HepG2 (cell line): ENCODE results near the gene ABT1. TPM values are rescaled to one million over a fixed set of nuclear protein-coding genes. Genes with fewer than 3 reads are reported as not detected.

Experiments used
- ATF7 ChIP-seq, 2 experiments: fragments of 450-650 bp in 1 of 2; sonication (generic) in 1 of 2; formaldehyde crosslinking in 1 of 2; IDR thresholded peaks; 2 replicates each; pipeline versions ENCODE4 v1.4.0 to v1.6.1; 2016 to 2020; ENCODE audit warnings: antibody characterized with exemption in 1 of 2, mild to moderate bottlenecking in 1 of 2, missing genetic modification reagents in 1 of 2
- CBFB ChIP-seq: sonication (generic); formaldehyde crosslinking; IDR thresholded peaks from 2 replicates; pipeline ENCODE4 v1.4.0; 2020; ENCODE audit warnings: missing genetic modification reagents
- CHD2 ChIP-seq: IDR thresholded peaks from 2 replicates; pipeline ENCODE4 v1.6.1; 2011; ENCODE audit warnings: low read depth, low read length, improper control_type of control experiment
- IRX3 ChIP-seq: sonication (generic); formaldehyde crosslinking; IDR thresholded peaks from 2 replicates; pipeline ENCODE4 v1.8.1; 2023; ENCODE audit warnings: mild to moderate bottlenecking, low read depth, missing genetic modification reagents, borderline replicate concordance
- MAF1 ChIP-seq: sonication (generic); formaldehyde crosslinking; IDR thresholded peaks from 2 replicates; pipeline ENCODE4 v1.5.0; 2020; ENCODE audit warnings: missing genetic modification reagents, borderline replicate concordance
- NFE2 ChIP-seq: sonication (generic); formaldehyde crosslinking; IDR thresholded peaks from 2 replicates; pipeline ENCODE4 v1.4.0; 2020; ENCODE audit warnings: missing genetic modification reagents
- SRSF4 ChIP-seq: fragments of 200-400 bp; formaldehyde crosslinking; IDR thresholded peaks from one replicate; pipeline ENCODE4 v1.6.1; 2018; ENCODE audit warnings: mild to moderate bottlenecking, low read depth, low read length, moderate library complexity; ENCODE audit not compliant: poor library complexity, severe bottlenecking
- SSRP1 ChIP-seq: IDR thresholded peaks from 2 replicates; pipeline ENCODE4 v1.6.1; 2016; ENCODE audit warnings: control low read depth
- TAF1 ChIP-seq: sonication (generic); formaldehyde crosslinking; IDR thresholded peaks from 2 replicates; pipeline ENCODE4 v1.4.0; 2020; ENCODE audit warnings: missing genetic modification reagents
- TBL1XR1 ChIP-seq: fragments of 150-350 bp; IDR thresholded peaks from 2 replicates; pipeline ENCODE4 v1.6.1; 2014; ENCODE audit warnings: borderline replicate concordance, low read length; ENCODE audit not compliant: partially characterized antibody
- TCF7L2 ChIP-seq: IDR thresholded peaks from 2 replicates; pipeline ENCODE4 v1.6.1; 2011; ENCODE audit warnings: mild to moderate bottlenecking, low read depth, low read length, moderate library complexity
- ZNF256 ChIP-seq: sonication (generic); formaldehyde crosslinking; conservative IDR thresholded peaks from 2 replicates; pipeline ENCODE4 v1.4.0; 2020; ENCODE audit warnings: missing genetic modification reagents
- ZNF280B ChIP-seq: sonication (generic); formaldehyde crosslinking; IDR thresholded peaks from 2 replicates; pipeline ENCODE4 v1.5.0; 2020; ENCODE audit warnings: missing genetic modification reagents, mild to moderate bottlenecking, borderline replicate concordance
- ZNF446 ChIP-seq: sonication (generic); formaldehyde crosslinking; IDR thresholded peaks from 2 replicates; pipeline ENCODE4 v1.5.0; 2020; ENCODE audit warnings: mild to moderate bottlenecking, missing genetic modification reagents
- ZNF552 ChIP-seq: sonication (generic); formaldehyde crosslinking; IDR thresholded peaks from 2 replicates; pipeline ENCODE4 v1.9.0; 2022; ENCODE audit warnings: missing genetic modification reagents, mild to moderate bottlenecking, borderline replicate concordance
- ZNF652 ChIP-seq: IDR thresholded peaks from 2 replicates; pipeline ENCODE4 v1.6.1; 2016; ENCODE audit warnings: low read depth, borderline replicate concordance
- ZNF850 ChIP-seq: sonication (generic); formaldehyde crosslinking; conservative IDR thresholded peaks from 2 replicates; pipeline ENCODE4 v1.9.0; 2021; ENCODE audit warnings: mild to moderate bottlenecking, missing genetic modification reagents
- polyA plus RNA-seq, 8 experiments: library from polyadenylated mRNA; depleted of rRNA in 3 of 8; stranded (reverse) in 7 of 8; unstranded in 1 of 8; fragments of >200 nt; fragmentation: Illumina TruSeq in 4 of 8; extraction: Trizol in 4 of 8; gene quantifications; 2 replicates each; pipeline versions ENCODE4 v1.2.1 to v1.2.3, GENCODE V29; 2011 to 2016; ENCODE audit warnings: low read depth in 4 of 8, missing spikeins in 1 of 8, mixed read lengths in 1 of 8; ENCODE audit not compliant: insufficient read depth in 1 of 8
- total RNA-seq, 5 experiments: library from RNA; depleted of rRNA; stranded (reverse); fragments of >200 nt; fragmentation: Illumina TruSeq; extraction: Trizol; gene quantifications; 2 replicates each; pipeline ENCODE4 v1.2.3, GENCODE V29; 2016; ENCODE audit warnings: low read depth in 1 of 5
- TF ChIP-seq, protein P1 (sequence below): sonication (generic); formaldehyde crosslinking; IDR thresholded peaks from 2 replicates; pipeline ENCODE4 v1.4.0; 2020; ENCODE audit warnings: missing genetic modification reagents
- TF ChIP-seq, protein P2 (sequence below): sonication (generic); formaldehyde crosslinking; IDR thresholded peaks from 2 replicates; pipeline ENCODE4 v1.4.0; 2020; ENCODE audit warnings: missing genetic modification reagents

ABT1 gene
- total and polyA plus RNA-seq, 2 of the 13 experiments (the other 11 are each of a cell fraction or from before 2014, with no cell fraction given) = 38.4 TPM

- TF ChIP-seq ZNF552 (peak; percentile 67; the same call in 1 of the 2 replicates), NFE2 (CRISPR knock-in tag) (no peak), ZNF652 (0 out of 2 replicates have a peak, but pooled peaks have one; percentile 1), CHD2 (no peak), ATF7 (IDR thresholded peaks at IDR 0.05) (no peak), ATF7 (CRISPR knock-in tag; IDR thresholded peaks at IDR 0.05) (no peak), TBL1XR1 (no peak), ZNF256 (CRISPR knock-in tag) (peak; percentile 86), ZNF446 (CRISPR knock-in tag) (no peak), CBFB (0 out of 2 replicates have a peak, but pooled peaks have one; percentile 22), TAF1 (CRISPR knock-in tag) (no peak), ZNF850 (no peak), MAF1 (CRISPR knock-in tag) (peak; percentile 99), TCF7L2 (no peak), ZNF280B (CRISPR knock-in tag) (no peak), SSRP1 (peak; percentile 98), IRX3 (CRISPR knock-in tag) (no peak), SRSF4 (no peak)
- TF ChIP-seq, protein P1, sequence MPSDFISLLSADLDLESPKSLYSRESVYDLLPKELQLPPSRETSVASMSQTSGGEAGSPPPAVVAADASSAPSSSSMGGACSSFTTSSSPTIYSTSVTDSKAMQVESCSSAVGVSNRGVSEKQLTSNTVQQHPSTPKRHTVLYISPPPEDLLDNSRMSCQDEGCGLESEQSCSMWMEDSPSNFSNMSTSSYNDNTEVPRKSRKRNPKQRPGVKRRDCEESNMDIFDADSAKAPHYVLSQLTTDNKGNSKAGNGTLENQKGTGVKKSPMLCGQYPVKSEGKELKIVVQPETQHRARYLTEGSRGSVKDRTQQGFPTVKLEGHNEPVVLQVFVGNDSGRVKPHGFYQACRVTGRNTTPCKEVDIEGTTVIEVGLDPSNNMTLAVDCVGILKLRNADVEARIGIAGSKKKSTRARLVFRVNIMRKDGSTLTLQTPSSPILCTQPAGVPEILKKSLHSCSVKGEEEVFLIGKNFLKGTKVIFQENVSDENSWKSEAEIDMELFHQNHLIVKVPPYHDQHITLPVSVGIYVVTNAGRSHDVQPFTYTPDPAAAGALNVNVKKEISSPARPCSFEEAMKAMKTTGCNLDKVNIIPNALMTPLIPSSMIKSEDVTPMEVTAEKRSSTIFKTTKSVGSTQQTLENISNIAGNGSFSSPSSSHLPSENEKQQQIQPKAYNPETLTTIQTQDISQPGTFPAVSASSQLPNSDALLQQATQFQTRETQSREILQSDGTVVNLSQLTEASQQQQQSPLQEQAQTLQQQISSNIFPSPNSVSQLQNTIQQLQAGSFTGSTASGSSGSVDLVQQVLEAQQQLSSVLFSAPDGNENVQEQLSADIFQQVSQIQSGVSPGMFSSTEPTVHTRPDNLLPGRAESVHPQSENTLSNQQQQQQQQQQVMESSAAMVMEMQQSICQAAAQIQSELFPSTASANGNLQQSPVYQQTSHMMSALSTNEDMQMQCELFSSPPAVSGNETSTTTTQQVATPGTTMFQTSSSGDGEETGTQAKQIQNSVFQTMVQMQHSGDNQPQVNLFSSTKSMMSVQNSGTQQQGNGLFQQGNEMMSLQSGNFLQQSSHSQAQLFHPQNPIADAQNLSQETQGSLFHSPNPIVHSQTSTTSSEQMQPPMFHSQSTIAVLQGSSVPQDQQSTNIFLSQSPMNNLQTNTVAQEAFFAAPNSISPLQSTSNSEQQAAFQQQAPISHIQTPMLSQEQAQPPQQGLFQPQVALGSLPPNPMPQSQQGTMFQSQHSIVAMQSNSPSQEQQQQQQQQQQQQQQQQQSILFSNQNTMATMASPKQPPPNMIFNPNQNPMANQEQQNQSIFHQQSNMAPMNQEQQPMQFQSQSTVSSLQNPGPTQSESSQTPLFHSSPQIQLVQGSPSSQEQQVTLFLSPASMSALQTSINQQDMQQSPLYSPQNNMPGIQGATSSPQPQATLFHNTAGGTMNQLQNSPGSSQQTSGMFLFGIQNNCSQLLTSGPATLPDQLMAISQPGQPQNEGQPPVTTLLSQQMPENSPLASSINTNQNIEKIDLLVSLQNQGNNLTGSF (CRISPR knock-in tag) = 0 out of 2 replicates have a peak, but pooled peaks have one; percentile 31
- TF ChIP-seq, protein P2, sequence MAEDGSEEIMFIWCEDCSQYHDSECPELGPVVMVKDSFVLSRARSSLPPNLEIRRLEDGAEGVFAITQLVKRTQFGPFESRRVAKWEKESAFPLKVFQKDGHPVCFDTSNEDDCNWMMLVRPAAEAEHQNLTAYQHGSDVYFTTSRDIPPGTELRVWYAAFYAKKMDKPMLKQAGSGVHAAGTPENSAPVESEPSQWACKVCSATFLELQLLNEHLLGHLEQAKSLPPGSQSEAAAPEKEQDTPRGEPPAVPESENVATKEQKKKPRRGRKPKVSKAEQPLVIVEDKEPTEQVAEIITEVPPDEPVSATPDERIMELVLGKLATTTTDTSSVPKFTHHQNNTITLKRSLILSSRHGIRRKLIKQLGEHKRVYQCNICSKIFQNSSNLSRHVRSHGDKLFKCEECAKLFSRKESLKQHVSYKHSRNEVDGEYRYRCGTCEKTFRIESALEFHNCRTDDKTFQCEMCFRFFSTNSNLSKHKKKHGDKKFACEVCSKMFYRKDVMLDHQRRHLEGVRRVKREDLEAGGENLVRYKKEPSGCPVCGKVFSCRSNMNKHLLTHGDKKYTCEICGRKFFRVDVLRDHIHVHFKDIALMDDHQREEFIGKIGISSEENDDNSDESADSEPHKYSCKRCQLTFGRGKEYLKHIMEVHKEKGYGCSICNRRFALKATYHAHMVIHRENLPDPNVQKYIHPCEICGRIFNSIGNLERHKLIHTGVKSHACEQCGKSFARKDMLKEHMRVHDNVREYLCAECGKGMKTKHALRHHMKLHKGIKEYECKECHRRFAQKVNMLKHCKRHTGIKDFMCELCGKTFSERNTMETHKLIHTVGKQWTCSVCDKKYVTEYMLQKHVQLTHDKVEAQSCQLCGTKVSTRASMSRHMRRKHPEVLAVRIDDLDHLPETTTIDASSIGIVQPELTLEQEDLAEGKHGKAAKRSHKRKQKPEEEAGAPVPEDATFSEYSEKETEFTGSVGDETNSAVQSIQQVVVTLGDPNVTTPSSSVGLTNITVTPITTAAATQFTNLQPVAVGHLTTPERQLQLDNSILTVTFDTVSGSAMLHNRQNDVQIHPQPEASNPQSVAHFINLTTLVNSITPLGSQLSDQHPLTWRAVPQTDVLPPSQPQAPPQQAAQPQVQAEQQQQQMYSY (CRISPR knock-in tag) = 0 out of 2 replicates have a peak, but pooled peaks have one; percentile 36
These were observed 42.9 kb upstream of the ABT1 start (continued) for GRCh38 chr6:26553635-26554446.
